ENCODE results near the gene NCAPG. TPM values are rescaled to one million over a fixed set of nuclear protein-coding genes. Genes with fewer than 3 reads are reported as not detected.

NCAPG gene, protein sequence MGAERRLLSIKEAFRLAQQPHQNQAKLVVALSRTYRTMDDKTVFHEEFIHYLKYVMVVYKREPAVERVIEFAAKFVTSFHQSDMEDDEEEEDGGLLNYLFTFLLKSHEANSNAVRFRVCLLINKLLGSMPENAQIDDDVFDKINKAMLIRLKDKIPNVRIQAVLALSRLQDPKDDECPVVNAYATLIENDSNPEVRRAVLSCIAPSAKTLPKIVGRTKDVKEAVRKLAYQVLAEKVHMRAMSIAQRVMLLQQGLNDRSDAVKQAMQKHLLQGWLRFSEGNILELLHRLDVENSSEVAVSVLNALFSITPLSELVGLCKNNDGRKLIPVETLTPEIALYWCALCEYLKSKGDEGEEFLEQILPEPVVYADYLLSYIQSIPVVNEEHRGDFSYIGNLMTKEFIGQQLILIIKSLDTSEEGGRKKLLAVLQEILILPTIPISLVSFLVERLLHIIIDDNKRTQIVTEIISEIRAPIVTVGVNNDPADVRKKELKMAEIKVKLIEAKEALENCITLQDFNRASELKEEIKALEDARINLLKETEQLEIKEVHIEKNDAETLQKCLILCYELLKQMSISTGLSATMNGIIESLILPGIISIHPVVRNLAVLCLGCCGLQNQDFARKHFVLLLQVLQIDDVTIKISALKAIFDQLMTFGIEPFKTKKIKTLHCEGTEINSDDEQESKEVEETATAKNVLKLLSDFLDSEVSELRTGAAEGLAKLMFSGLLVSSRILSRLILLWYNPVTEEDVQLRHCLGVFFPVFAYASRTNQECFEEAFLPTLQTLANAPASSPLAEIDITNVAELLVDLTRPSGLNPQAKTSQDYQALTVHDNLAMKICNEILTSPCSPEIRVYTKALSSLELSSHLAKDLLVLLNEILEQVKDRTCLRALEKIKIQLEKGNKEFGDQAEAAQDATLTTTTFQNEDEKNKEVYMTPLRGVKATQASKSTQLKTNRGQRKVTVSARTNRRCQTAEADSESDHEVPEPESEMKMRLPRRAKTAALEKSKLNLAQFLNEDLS
- under 1 TPM; 0.20 to 0.83 TPM for total RNA-seq
- under 1 TPM in 1 of 2 donors, not detected in 1; 0.37 TPM for polyA plus RNA-seq

- peaks cover 0 to 3% (median 0%) of the 10 kb centered on the region in 8 donors for H3K9me3 Mint-ChIP-seq
- peak within 1 kb of the TSS; percentile 74 to 97 for H3K4me3 ChIP-seq (ENCODE audit: low read length in 2 of 2)
- DNase-seq, result peak; percentile 98 to 99 (median 99)
- H3K27ac Mint-ChIP-seq, result peak within 1 kb of the TSS; percentile 97 to 100 (median 99)
- peak within 1 kb of the TSS; percentile 96 to 100 (median 98) for H3K4me3 Mint-ChIP-seq
- peaks cover 7% of the 10 kb centered on the region for H3K36me3 ChIP-seq (ENCODE audit: insufficient read depth, low read length)
- H3K9me3 ChIP-seq (ENCODE audit: control insufficient read depth in 1 of 2, low read length in 2 of 2), result no peaks in the 10 kb centered on the region
- H3K27ac ChIP-seq (ENCODE audit: low read depth, low read length), result peak within 1 kb of the TSS; percentile 97
- intact Hi-C loops (cut with micrococcal nuclease), result loop anchor here (1.0 to 5.0 kb wide), 6 partner anchors 196 to 1583 kb away; partner anchors contain the start of genes LAP3, MED28 and TAPT1
- H3K27me3 ChIP-seq (ENCODE audit: insufficient read depth, low read length), result no peaks in the 10 kb centered on the region
- peaks cover 9 to 24% of the 10 kb centered on the region in 2 donors for H3K36me3 Mint-ChIP-seq
- ChIA-PET POLR2A (ENCODE audit: partially characterized antibody) (interaction anchor here (0.9 to 2.7 kb wide), 5 partner anchors 9 to 233 kb away, joined by 3 to 23 read pairs (median 4); partner anchors contain the start of genes LAP3 and MED28), CTCF (ENCODE audit: partially characterized antibody) (interaction anchor here (0.6 to 6.8 kb wide), 7 partner anchors 11 to 785 kb away, joined by 3 to 57 read pairs (median 6); partner anchors contain the start of gene MED28)
- H3K4me1 ChIP-seq (ENCODE audit: insufficient read depth, low read length), result peaks cover 66% of the 10 kb centered on the region
- peaks cover 45 to 70% (median 56%) of the 10 kb centered on the region in 4 donors for H3K4me1 Mint-ChIP-seq
- H3K27me3 Mint-ChIP-seq, result no peaks in the 10 kb centered on the region
These were observed at the start of gene NCAPG, which contains the start of gene DCAF16 for GRCh38 chr4:17810260-17811077. TSS of gene NCAPG (plus strand) at chr4:17810979. CDS start at chr4:17811078, 99 bp downstream. TSS of gene DCAF16 (minus strand) at chr4:17810757. CDS start at chr4:17804141, 6,616 bp downstream.

DNA sequence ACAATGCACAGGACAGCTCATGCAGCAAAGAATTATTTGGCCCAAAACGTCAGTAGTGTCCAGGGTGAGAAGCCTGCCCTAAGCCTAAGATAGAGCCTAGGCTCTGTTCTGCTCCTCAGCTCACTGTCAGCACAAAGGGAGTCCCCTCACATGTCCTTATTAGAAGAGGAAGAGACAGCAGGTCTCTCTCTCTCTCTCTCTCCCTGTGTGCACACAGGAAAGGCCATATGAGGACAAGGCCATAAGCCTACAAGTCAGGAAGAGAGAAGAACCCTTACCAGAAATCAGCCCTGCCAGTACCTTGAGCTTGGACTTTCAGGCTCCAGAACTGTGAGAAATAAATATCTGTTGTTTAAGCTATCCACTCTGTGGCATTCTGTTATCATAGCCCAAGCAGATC lies 49.7 kb upstream of the NCAPG start:
- Histone ChIP-seq H3K27me3 (ENCODE audit: insufficient read depth, low read length) (no peaks in the 10 kb centered on the region), H3K9me3 (ENCODE audit: control insufficient read depth in 1 of 2, low read length in 2 of 2) (no peaks in the 10 kb centered on the region), H3K27ac (ENCODE audit: low read depth, low read length) (no peak overlapping the region), H3K36me3 (ENCODE audit: insufficient read depth, low read length) (no peaks in the 10 kb centered on the region), H3K4me3 (ENCODE audit: low read length in 2 of 2) (no peak overlapping the region), H3K4me1 (ENCODE audit: insufficient read depth, low read length) (no peaks in the 10 kb centered on the region)
- Mint-ChIP-seq H3K4me1 (peaks cover 2 to 7% (median 6%) of the 10 kb centered on the region in 4 donors), H3K9me3 (peaks cover 0 to 5% (median 0%) of the 10 kb centered on the region in 8 donors), H3K27me3 (peaks cover 0 to 9% of the 10 kb centered on the region in 2 donors), H3K4me3 (no peak overlapping the region), H3K27ac (no peak overlapping the region), H3K36me3 (no peaks in the 10 kb centered on the region)
- ChIA-PET CTCF (ENCODE audit: partially characterized antibody) (no interaction called here), POLR2A (ENCODE audit: partially characterized antibody) (no interaction called here)
- DNase-seq, result no peak
- intact Hi-C loops (cut with micrococcal nuclease), result no loop called here

GRCh38 chr4:17762726-17763125 lies 48.1 kb upstream of the NCAPG start:
- H3K27me3 Mint-ChIP-seq, result peaks cover 0 to 9% of the 10 kb centered on the region in 2 donors
- H3K36me3 Mint-ChIP-seq, result no peaks in the 10 kb centered on the region
- Histone ChIP-seq H3K27ac (ENCODE audit: low read depth, low read length) (no peak overlapping the region), H3K27me3 (ENCODE audit: insufficient read depth, low read length) (no peaks in the 10 kb centered on the region), H3K4me3 (ENCODE audit: low read length in 2 of 2) (no peak overlapping the region), H3K4me1 (ENCODE audit: insufficient read depth, low read length) (no peaks in the 10 kb centered on the region), H3K9me3 (ENCODE audit: control insufficient read depth in 1 of 2, low read length in 2 of 2) (no peaks in the 10 kb centered on the region), H3K36me3 (ENCODE audit: insufficient read depth, low read length) (no peaks in the 10 kb centered on the region)
- POLR2A ChIA-PET (ENCODE audit: partially characterized antibody), result no interaction called here
- H3K4me1 Mint-ChIP-seq, result peaks cover 2 to 8% (median 7%) of the 10 kb centered on the region in 4 donors
- H3K4me3 Mint-ChIP-seq, result no peak overlapping the region
- CTCF ChIA-PET (ENCODE audit: partially characterized antibody), result no interaction called here
- no peak for DNase-seq
- peaks cover 0 to 10% (median 0%) of the 10 kb centered on the region in 8 donors for H3K9me3 Mint-ChIP-seq
- no peak overlapping the region for H3K27ac Mint-ChIP-seq
- intact Hi-C loops (cut with micrococcal nuclease), result no loop called here

GRCh38 chr4:17763416-17763815 lies 47.4 kb upstream of the NCAPG start:
- ChIA-PET CTCF (ENCODE audit: partially characterized antibody) (no interaction called here), POLR2A (ENCODE audit: partially characterized antibody) (no interaction called here)
- Mint-ChIP-seq H3K27me3 (peaks cover 0 to 9% of the 10 kb centered on the region in 2 donors), H3K4me1 (peaks cover 2 to 8% (median 7%) of the 10 kb centered on the region in 4 donors), H3K27ac (no peak overlapping the region), H3K4me3 (no peak overlapping the region), H3K9me3 (peaks cover 0 to 10% (median 0%) of the 10 kb centered on the region in 8 donors), H3K36me3 (no peaks in the 10 kb centered on the region)
- H3K36me3 ChIP-seq (ENCODE audit: insufficient read depth, low read length), result no peaks in the 10 kb centered on the region
- H3K27me3 ChIP-seq (ENCODE audit: insufficient read depth, low read length), result no peaks in the 10 kb centered on the region
- H3K4me1 ChIP-seq (ENCODE audit: insufficient read depth, low read length), result no peaks in the 10 kb centered on the region
- H3K4me3 ChIP-seq (ENCODE audit: low read length in 2 of 2), result no peak overlapping the region
- no peak overlapping the region for H3K27ac ChIP-seq (ENCODE audit: low read depth, low read length)
- H3K9me3 ChIP-seq (ENCODE audit: control insufficient read depth in 1 of 2, low read length in 2 of 2), result no peaks in the 10 kb centered on the region
- intact Hi-C loops (cut with micrococcal nuclease), result no loop called here
- no peak for DNase-seq

GRCh38 chr4:17763931-17764330 lies 46.8 kb upstream of the NCAPG start:
- DNase-seq, result no peak
- Histone ChIP-seq H3K36me3 (ENCODE audit: insufficient read depth, low read length) (no peaks in the 10 kb centered on the region), H3K4me3 (ENCODE audit: low read length in 2 of 2) (no peak overlapping the region), H3K27ac (ENCODE audit: low read depth, low read length) (no peak overlapping the region), H3K4me1 (ENCODE audit: insufficient read depth, low read length) (no peaks in the 10 kb centered on the region), H3K27me3 (ENCODE audit: insufficient read depth, low read length) (no peaks in the 10 kb centered on the region), H3K9me3 (ENCODE audit: control insufficient read depth in 1 of 2, low read length in 2 of 2) (no peaks in the 10 kb centered on the region)
- H3K9me3 Mint-ChIP-seq, result peaks cover 0 to 10% (median 0%) of the 10 kb centered on the region in 8 donors
- H3K4me1 Mint-ChIP-seq, result peaks cover 2 to 8% (median 7%) of the 10 kb centered on the region in 4 donors
- peaks cover 0 to 9% of the 10 kb centered on the region in 2 donors for H3K27me3 Mint-ChIP-seq
- no peaks in the 10 kb centered on the region for H3K36me3 Mint-ChIP-seq
- no peak overlapping the region for H3K27ac Mint-ChIP-seq
- intact Hi-C loops (cut with micrococcal nuclease), result no loop called here
- CTCF ChIA-PET (ENCODE audit: partially characterized antibody), result no interaction called here
- POLR2A ChIA-PET (ENCODE audit: partially characterized antibody), result no interaction called here
- H3K4me3 Mint-ChIP-seq, result no peak overlapping the region

DNA sequence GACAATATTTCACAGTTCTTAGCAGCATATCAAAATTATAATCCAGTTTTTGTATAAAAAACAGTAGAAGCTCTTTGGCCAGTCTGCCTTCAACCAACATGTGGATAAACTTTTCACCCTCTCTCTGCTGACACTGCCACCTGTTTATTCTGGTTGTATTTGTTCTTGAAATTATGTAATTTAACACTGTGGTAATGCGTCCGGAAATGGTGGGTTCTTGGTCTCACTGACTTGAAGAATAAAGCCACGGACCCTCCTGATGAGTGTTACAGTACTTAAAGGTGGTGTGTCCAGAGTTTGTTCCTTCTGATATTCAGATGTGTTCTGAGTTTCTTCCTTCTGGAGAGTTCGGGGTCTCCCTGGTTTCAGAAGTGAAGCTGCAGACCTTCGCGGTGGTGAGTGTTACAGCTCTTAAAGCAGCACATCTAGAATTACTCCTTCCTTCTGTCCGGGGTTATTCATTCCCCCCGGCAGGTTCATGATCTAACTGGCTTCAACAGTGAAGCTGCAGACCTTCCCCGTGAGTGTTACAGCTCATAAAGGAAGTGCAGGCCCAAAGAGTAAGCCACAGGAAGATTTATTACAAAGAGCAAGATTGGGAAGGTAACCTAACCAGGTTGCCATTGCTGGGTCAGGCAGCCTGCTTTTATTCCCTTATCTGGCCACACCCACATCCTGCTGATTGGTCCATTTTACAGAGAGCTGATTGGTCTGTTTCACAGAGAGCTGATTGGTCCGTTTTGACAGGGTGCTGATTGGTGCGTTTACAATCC lies 45.1 kb upstream of the NCAPG start:
- Mint-ChIP-seq H3K4me1 (peaks cover 2 to 8% (median 7%) of the 10 kb centered on the region in 4 donors), H3K36me3 (no peaks in the 10 kb centered on the region), H3K27ac (peak overlapping the region in 1 of 7 donors; percentile 11), H3K27me3 (peaks cover 3 to 7% of the 10 kb centered on the region in 2 donors), H3K4me3 (peak overlapping the region in 2 of 8 donors; percentile 15 to 60), H3K9me3 (peaks cover 0 to 10% (median 0%) of the 10 kb centered on the region in 8 donors)
- ChIA-PET POLR2A (ENCODE audit: partially characterized antibody) (no interaction called here), CTCF (ENCODE audit: partially characterized antibody) (no interaction called here)
- H3K9me3 ChIP-seq (ENCODE audit: control insufficient read depth in 1 of 2, low read length in 2 of 2), result no peaks in the 10 kb centered on the region
- H3K27me3 ChIP-seq (ENCODE audit: insufficient read depth, low read length), result no peaks in the 10 kb centered on the region
- intact Hi-C loops (cut with micrococcal nuclease), result no loop called here
- H3K27ac ChIP-seq (ENCODE audit: low read depth, low read length), result no peak overlapping the region
- no peak overlapping the region for H3K4me3 ChIP-seq (ENCODE audit: low read length in 2 of 2)
- no peaks in the 10 kb centered on the region for H3K36me3 ChIP-seq (ENCODE audit: insufficient read depth, low read length)
- no peaks in the 10 kb centered on the region for H3K4me1 ChIP-seq (ENCODE audit: insufficient read depth, low read length)
- DNase-seq, result no peak
